Effector CD4-positive, alpha-beta T cell (primary cell): Measurements from ENCODE around the gene HTR4.
A peak's percentile ranks its signal among the peaks of the same experiment; 100 is the strongest.
"Not testable (repeated sequence)": the region's sequence is repeated elsewhere in the genome, so short reads cannot be mapped to it uniquely, and the experiment has no call there.

Experiments
- DNase-seq: peaks from one replicate; pipeline ENCODE4 v3.0.0-alpha.2; 2020

HTR4 gene

GRCh38 chr5:148469501-148469935 is 184.8 kb downstream of the HTR4 start:
- no peak for DNase-seq

- DNase-seq, result not testable (repeated sequence)
Observed at GRCh38 chr5:148468746-148469145, 185.6 kb downstream of the HTR4 start.

GRCh38 chr5:148467958-148468357 is 186.4 kb downstream of the HTR4 start:
- DNase-seq, result no peak

DNA sequence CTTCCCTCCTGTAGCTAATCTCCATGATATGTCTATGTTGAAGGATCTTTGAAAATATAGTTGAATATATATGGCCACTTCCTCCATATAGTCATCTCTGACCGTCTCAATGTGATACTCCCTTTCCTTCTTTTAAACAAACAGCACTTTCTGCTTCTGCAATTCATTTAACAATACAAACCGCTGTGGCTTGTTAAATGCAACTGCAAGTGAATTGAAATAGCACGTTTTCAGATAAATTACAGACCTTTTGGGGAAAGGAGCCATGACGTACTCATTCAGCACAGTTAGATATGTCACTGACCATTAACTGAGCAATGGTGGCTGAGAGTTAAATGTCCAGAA is 188.1 kb downstream of the HTR4 start:
- no peak for DNase-seq

DNA sequence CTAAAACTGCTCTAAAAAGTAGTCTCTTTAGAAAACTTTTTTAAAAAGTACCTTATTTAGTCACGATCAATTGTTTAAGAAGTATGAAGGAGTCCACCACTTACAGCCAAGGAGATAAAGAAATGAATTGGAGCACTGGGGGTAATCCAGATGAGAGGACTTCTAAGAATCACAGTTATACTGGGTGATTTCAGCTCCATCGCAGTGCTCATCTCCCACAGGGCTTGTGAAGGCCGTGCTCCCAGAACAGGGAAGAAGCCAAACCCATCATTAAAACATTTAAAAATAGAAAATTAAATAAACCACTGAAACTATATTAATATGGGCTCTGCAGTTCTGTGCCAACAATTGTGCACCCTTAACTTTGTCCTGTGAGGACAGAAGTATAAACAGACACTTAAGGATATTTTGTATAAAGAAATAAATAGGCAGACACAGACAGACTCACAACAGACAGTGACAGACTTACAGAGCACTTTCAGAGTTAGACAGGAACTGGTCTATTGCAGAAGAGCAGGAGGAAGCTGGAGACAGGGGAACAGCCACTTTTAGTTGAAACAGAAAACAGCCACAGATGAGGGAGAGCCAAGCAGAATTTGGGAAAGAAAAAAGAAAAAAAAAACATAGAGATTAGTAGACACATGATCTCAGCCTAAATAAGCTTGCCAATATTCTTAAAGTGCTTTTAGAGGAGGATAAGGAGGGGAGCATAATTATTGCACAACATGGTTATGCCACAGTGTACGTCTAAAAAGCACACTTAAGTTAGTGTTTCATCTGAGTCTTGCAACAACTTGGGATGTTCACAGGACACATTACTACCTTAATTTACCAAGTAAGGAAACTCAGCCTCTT is 188.7 kb downstream of the HTR4 start:
- no peak for DNase-seq

DNA sequence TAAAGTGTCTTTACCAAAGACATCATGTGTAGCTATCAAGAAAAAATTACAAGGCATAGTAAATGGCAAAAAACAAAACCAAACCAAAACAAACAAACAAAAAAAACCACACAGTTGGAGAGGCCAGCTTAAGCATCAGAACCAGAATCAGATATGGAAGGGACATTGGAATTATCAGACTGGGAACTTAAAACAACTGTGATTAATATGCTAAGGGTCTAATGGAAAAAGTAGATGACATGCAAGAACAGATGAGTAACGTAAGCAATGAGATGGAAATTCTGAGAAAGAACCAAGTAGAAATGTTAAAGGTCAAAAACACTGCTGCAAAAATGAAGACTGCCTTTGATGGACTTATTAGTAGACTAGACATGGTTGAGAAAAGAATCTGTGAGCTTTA is 194.7 kb downstream of the HTR4 start:
- no peak for DNase-seq

GRCh38 chr5:148458036-148458888 is 196.1 kb downstream of the HTR4 start:
- no peak for DNase-seq

- peak; percentile 9 for DNase-seq
Observed at GRCh38 chr5:148457183-148457620, 197.1 kb downstream of the HTR4 start.

DNA sequence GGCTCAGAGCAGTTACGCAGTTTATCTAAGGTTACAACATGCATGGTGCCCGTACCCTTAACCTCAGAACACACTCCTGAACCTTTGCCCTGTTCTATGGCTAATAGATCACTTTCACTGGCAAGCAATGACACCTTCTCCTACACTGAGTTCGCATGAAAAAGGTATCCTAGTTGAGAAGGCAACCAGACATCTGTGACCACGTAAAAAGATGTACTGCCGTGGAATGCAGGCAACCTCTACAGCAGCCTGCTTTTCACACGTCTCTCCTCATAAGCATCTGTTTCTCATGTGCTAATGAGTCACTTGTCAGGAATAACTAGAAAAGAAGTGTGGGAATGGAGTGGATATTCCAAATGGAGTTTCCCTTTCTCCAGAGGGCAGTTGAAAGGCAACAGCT is 199.1 kb downstream of the HTR4 start:
- DNase-seq, result no peak

GRCh38 chr5:148454576-148454975 is 199.8 kb downstream of the HTR4 start:
- no peak for DNase-seq

- no peak for DNase-seq
Observed at GRCh38 chr5:148452499-148453193, 201.7 kb downstream of the HTR4 start.

DNA sequence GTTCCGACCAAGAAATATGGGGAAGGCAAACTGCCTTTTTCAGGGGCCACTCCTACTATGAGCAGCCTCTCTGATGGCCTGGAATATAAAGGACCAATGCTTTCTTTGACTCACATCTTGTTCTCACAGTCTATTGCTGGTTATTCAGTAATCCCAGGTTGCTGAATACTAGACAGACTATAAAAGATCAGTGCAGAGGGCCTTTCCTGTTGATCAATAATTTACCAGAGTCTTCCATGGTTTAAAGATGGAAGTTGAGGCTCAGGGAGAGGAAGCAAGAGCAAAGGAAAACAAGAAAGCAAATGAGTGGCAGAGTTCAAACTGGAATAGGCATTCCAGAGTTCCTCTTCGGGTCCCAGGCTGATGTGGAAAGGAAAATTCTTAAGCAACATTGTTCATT is 207.7 kb downstream of the HTR4 start:
- no peak for DNase-seq

GRCh38 chr5:148445578-148445977 is 208.7 kb downstream of the HTR4 start:
- DNase-seq, result no peak

GRCh38 chr5:148443998-148444397 is 210.3 kb downstream of the HTR4 start:
- peak; percentile 29 for DNase-seq

- no peak for DNase-seq
Observed at GRCh38 chr5:148443241-148443640, 211.1 kb downstream of the HTR4 start.

GRCh38 chr5:148438933-148439332 is 215.4 kb downstream of the HTR4 start:
- no peak for DNase-seq

- DNase-seq, result no peak
Observed at GRCh38 chr5:148437249-148437648, 217.1 kb downstream of the HTR4 start.

DNA sequence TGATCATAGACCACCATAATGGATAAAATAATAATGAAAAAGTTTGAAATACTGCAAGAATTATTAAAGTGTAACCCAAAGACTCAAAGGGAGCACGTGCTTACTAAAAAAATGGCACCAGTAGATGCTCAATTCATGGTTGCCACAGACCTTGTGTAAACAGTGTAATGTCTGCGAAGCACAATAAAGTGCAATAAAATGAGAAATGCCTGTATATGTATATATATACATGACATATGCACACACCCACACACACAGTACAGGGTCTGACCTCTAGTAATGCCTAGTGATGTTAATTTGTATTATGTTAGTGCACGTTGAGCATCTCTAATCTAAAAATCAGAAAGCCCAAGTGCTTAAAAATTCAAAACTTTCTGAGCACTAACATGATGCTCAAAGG is 218.3 kb downstream of the HTR4 start:
- no peak for DNase-seq

GRCh38 chr5:148433826-148434225 is 220.5 kb downstream of the HTR4 start:
- no peak for DNase-seq
